Duodenal mucosa (tissue), 2 donors: ENCODE measurements around the gene ZMAT5.

ENCODE experiments used
- H3K27ac ChIP-seq: one replicate; pipeline ENCODE4 v1.7.0; 2013; ENCODE audit warnings: low read depth, low read length
- H3K27me3 ChIP-seq, 2 donors: one replicate each; pipeline ENCODE4 v1.7.0; 2013; ENCODE audit warnings: low read length in 2 of 2, control low read depth in 1 of 2; ENCODE audit not compliant: insufficient read depth in 2 of 2, control insufficient read depth in 1 of 2
- H3K36me3 ChIP-seq, 2 donors: one replicate each; pipeline ENCODE4 v1.7.0; 2013; ENCODE audit warnings: low read length in 2 of 2, control low read depth in 1 of 2; ENCODE audit not compliant: insufficient read depth in 2 of 2, control insufficient read depth in 1 of 2
- H3K4me1 ChIP-seq, 2 donors: one replicate each; pipeline ENCODE4 v1.7.0; 2013; ENCODE audit warnings: low read length in 2 of 2, control low read depth in 1 of 2; ENCODE audit not compliant: insufficient read depth in 2 of 2, control insufficient read depth in 1 of 2
- H3K4me3 ChIP-seq, 2 donors: one replicate each; pipeline ENCODE4 v1.7.0; 2013; ENCODE audit warnings: low read length in 2 of 2, low read depth in 1 of 2
- H3K9ac ChIP-seq, 2 donors: one replicate each; pipeline ENCODE4 v1.7.0; 2013; ENCODE audit warnings: low read length in 2 of 2, low read depth in 1 of 2
- H3K9me3 ChIP-seq, 2 donors: one replicate each; pipeline ENCODE4 v1.7.0; 2013; ENCODE audit warnings: low read length in 2 of 2, control low read depth in 1 of 2; ENCODE audit not compliant: control insufficient read depth in 1 of 2

Gene ZMAT5

GRCh38 chr22:29702000-29702930 lies 64.5 kb downstream of the ZMAT5 start:
- peaks cover 26 to 28% of the 10 kb centered on the region in 2 donors for H3K4me1 ChIP-seq
- no peaks in the 10 kb centered on the region for H3K9me3 ChIP-seq
- no peak overlapping the region for H3K4me3 ChIP-seq
- no peak overlapping the region for H3K9ac ChIP-seq
- no peak overlapping the region for H3K27ac ChIP-seq
- peaks cover 0 to under 1% of the 10 kb centered on the region in 2 donors for H3K36me3 ChIP-seq
- H3K27me3 ChIP-seq, result peaks cover 3 to 12% of the 10 kb centered on the region in 2 donors

GRCh38 chr22:29701155-29701999 lies 65.4 kb downstream of the ZMAT5 start:
- no peak overlapping the region for H3K9ac ChIP-seq
- H3K27me3 ChIP-seq, result peaks cover 3 to 12% of the 10 kb centered on the region in 2 donors

GRCh38 chr22:29700900-29701154 lies 66.0 kb downstream of the ZMAT5 start:
- H3K27me3 ChIP-seq, result peaks cover 3 to 12% of the 10 kb centered on the region in 2 donors

More at GRCh38 chr22:29701155-29701999, 65.4 kb downstream of the ZMAT5 start:
- peaks cover 26 to 28% of the 10 kb centered on the region in 2 donors for H3K4me1 ChIP-seq
- H3K27ac ChIP-seq, result no peak overlapping the region
- H3K4me3 ChIP-seq, result no peak overlapping the region
- H3K9me3 ChIP-seq, result no peaks in the 10 kb centered on the region
- peaks cover 0 to 3% of the 10 kb centered on the region in 2 donors for H3K36me3 ChIP-seq

GRCh38 chr22:29700206-29700899 lies 66.5 kb downstream of the ZMAT5 start:
- H3K27me3 ChIP-seq, result peaks cover 3 to 12% of the 10 kb centered on the region in 2 donors
- peaks cover 0 to 8% of the 10 kb centered on the region in 2 donors for H3K36me3 ChIP-seq
- no peak overlapping the region for H3K4me3 ChIP-seq
- H3K27ac ChIP-seq, result no peak overlapping the region
- no peaks in the 10 kb centered on the region for H3K9me3 ChIP-seq
- H3K9ac ChIP-seq, result no peak overlapping the region
- peaks cover 26 to 27% of the 10 kb centered on the region in 2 donors for H3K4me1 ChIP-seq

More at GRCh38 chr22:29700900-29701154, 66.0 kb downstream of the ZMAT5 start:
- Histone ChIP-seq H3K36me3 (peaks cover 0 to 3% of the 10 kb centered on the region in 2 donors), H3K4me3 (no peak overlapping the region), H3K27ac (no peak overlapping the region), H3K9ac (no peak overlapping the region), H3K9me3 (no peaks in the 10 kb centered on the region), H3K4me1 (peaks cover 26 to 28% of the 10 kb centered on the region in 2 donors)

- no peak overlapping the region for H3K9ac ChIP-seq
- H3K9me3 ChIP-seq, result no peaks in the 10 kb centered on the region
- no peak overlapping the region for H3K4me3 ChIP-seq
- peaks cover 0 to 20% of the 10 kb centered on the region in 2 donors for H3K36me3 ChIP-seq
- peaks cover 18% of the 10 kb centered on the region in 2 donors for H3K4me1 ChIP-seq
- H3K27me3 ChIP-seq, result peaks cover 3 to 12% of the 10 kb centered on the region in 2 donors
- no peak overlapping the region for H3K27ac ChIP-seq
These were observed 68.8 kb downstream of the ZMAT5 start for GRCh38 chr22:29697853-29698598.

- Histone ChIP-seq H3K9me3 (no peaks in the 10 kb centered on the region), H3K27ac (no peak overlapping the region), H3K9ac (no peak overlapping the region), H3K36me3 (peaks cover 3 to 27% of the 10 kb centered on the region in 2 donors), H3K4me1 (no peaks in the 10 kb centered on the region), H3K4me3 (no peak overlapping the region), H3K27me3 (no peaks in the 10 kb centered on the region)
These were observed 71.5 kb downstream of the ZMAT5 start for GRCh38 chr22:29695129-29695926.

GRCh38 chr22:29693671-29694070 lies 73.1 kb downstream of the ZMAT5 start:
- Histone ChIP-seq H3K9ac (no peak overlapping the region), H3K4me3 (no peak overlapping the region), H3K27ac (no peak overlapping the region), H3K27me3 (no peaks in the 10 kb centered on the region), H3K9me3 (no peaks in the 10 kb centered on the region), H3K36me3 (peaks cover 3 to 27% of the 10 kb centered on the region in 2 donors), H3K4me1 (no peaks in the 10 kb centered on the region)

- H3K4me1 ChIP-seq, result no peaks in the 10 kb centered on the region
- no peak overlapping the region for H3K9ac ChIP-seq
- H3K27ac ChIP-seq, result no peak overlapping the region
- H3K9me3 ChIP-seq, result no peaks in the 10 kb centered on the region
- no peak overlapping the region for H3K4me3 ChIP-seq
- no peaks in the 10 kb centered on the region for H3K27me3 ChIP-seq
- peaks cover 3 to 32% of the 10 kb centered on the region in 2 donors for H3K36me3 ChIP-seq
These were observed 73.6 kb downstream of the ZMAT5 start for GRCh38 chr22:29693161-29693560.

GRCh38 chr22:29692327-29692640 lies 74.5 kb downstream of the ZMAT5 start:
- no peaks in the 10 kb centered on the region for H3K9me3 ChIP-seq
- H3K9ac ChIP-seq, result no peak overlapping the region
- H3K4me1 ChIP-seq, result no peaks in the 10 kb centered on the region
- no peak overlapping the region for H3K27ac ChIP-seq
- no peaks in the 10 kb centered on the region for H3K27me3 ChIP-seq
- peaks cover 3 to 36% of the 10 kb centered on the region in 2 donors for H3K36me3 ChIP-seq
- H3K4me3 ChIP-seq, result no peak overlapping the region
